Measurements from ENCODE around the gene FYTTD1.

DNA sequence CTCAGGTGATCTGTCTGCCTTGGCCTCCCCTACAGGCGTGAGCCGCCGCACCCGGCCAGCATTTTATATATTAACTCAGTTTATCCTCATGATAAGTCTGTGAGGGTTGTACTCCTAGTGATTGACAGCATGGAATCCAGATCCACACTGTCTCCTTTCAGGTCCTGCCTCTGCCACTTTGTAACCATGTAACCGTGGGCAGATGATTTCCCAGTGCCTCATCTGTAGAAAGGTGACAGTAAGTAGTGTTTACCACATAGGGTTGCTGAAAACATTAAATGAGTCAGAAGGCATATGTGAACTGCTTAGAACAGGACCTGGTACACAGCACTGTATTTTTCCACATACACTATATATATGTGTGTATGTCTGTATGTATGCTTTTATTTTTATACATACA lies 2.4 kb downstream of the FYTTD1 start:
- TF ChIP-seq, protein P1, sequence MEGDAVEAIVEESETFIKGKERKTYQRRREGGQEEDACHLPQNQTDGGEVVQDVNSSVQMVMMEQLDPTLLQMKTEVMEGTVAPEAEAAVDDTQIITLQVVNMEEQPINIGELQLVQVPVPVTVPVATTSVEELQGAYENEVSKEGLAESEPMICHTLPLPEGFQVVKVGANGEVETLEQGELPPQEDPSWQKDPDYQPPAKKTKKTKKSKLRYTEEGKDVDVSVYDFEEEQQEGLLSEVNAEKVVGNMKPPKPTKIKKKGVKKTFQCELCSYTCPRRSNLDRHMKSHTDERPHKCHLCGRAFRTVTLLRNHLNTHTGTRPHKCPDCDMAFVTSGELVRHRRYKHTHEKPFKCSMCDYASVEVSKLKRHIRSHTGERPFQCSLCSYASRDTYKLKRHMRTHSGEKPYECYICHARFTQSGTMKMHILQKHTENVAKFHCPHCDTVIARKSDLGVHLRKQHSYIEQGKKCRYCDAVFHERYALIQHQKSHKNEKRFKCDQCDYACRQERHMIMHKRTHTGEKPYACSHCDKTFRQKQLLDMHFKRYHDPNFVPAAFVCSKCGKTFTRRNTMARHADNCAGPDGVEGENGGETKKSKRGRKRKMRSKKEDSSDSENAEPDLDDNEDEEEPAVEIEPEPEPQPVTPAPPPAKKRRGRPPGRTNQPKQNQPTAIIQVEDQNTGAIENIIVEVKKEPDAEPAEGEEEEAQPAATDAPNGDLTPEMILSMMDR (IDR thresholded peaks at IDR 0.05), result no peak
- TF ChIP-seq POLR2AphosphoS5 (IDR thresholded peaks at IDR 0.05) (no peak), POLR2A (IDR thresholded peaks at IDR 0.05) (no peak), EP300 (IDR thresholded peaks at IDR 0.05; ENCODE audit: low read depth) (no peak)
